K562 (cell line): ENCODE results near the gene TP53BP1. TPM values are rescaled to one million over a fixed set of nuclear protein-coding genes. Genes with fewer than 3 reads are reported as not detected.

Source experiments
- ARID2 ChIP-seq: fragments of 450-650 bp; IDR thresholded peaks from 2 replicates; pipeline ENCODE4 v1.6.1; 2017; ENCODE audit warnings: antibody characterized with exemption, mild to moderate bottlenecking
- CHD2 ChIP-seq: IDR thresholded peaks from 2 replicates; pipeline ENCODE4 v1.6.1; 2011; ENCODE audit warnings: low read depth, low read length
- DNMT1 ChIP-seq: fragments of 450-650 bp; IDR thresholded peaks from 2 replicates; pipeline ENCODE4 v1.6.1; 2016; ENCODE audit warnings: antibody characterized with exemption, mild to moderate bottlenecking
- EWSR1 ChIP-seq: fragments of 450-650 bp; IDR thresholded peaks from 2 replicates; pipeline ENCODE4 v1.6.1; 2018; ENCODE audit warnings: borderline replicate concordance, mild to moderate bottlenecking, low read depth, moderate library complexity; ENCODE audit not compliant: partially characterized antibody
- FUS ChIP-seq: fragments of 200-400 bp; formaldehyde crosslinking; optimal IDR thresholded peaks from 2 replicates; pipeline ENCODE3; 2017; ENCODE audit warnings: low read depth, low read length
- MCM7 ChIP-seq, 2 experiments: fragments of 450-650 bp; IDR thresholded peaks; 2 replicates each; pipeline ENCODE4 v1.6.1; 2016 to 2018
- MED1 ChIP-seq: sonication (generic); formaldehyde crosslinking; IDR thresholded peaks from 2 replicates; pipeline ENCODE4 v1.8.1; 2023; ENCODE audit warnings: missing genetic modification reagents, borderline replicate concordance
- MXI1 ChIP-seq: IDR thresholded peaks from 2 replicates; pipeline ENCODE4 v1.6.1; 2011; ENCODE audit warnings: low read depth, mild to moderate bottlenecking, improper control_type of control experiment, low read length
- NEUROD1 ChIP-seq: fragments of 150-350 bp; IDR thresholded peaks from 2 replicates; pipeline ENCODE4 v1.6.1; 2014; ENCODE audit warnings: borderline replicate concordance, low read length, low read depth; ENCODE audit not compliant: partially characterized antibody
- PHTF2 ChIP-seq: fragments of 250-450 bp; sonication (Bioruptor Pico); IDR thresholded peaks from 2 replicates; pipeline ENCODE4 v1.5.0; 2021; ENCODE audit warnings: mild to moderate bottlenecking
- PRPF4 ChIP-seq: fragments of 200-400 bp; formaldehyde crosslinking; IDR thresholded peaks from one replicate; pipeline ENCODE4 v1.6.1; 2017; ENCODE audit warnings: low read length, low read depth, mild to moderate bottlenecking; ENCODE audit not compliant: insufficient read depth, poor library complexity, severe bottlenecking
- RFX7 ChIP-seq: fragments of 250-450 bp; sonication (Bioruptor Pico); IDR thresholded peaks from 2 replicates; pipeline ENCODE4 v1.5.1; 2021; ENCODE audit warnings: mild to moderate bottlenecking
- ZC3H8 ChIP-seq: fragments of 450-650 bp; IDR thresholded peaks from 2 replicates; pipeline ENCODE4 v1.6.1; 2017
- ZNF143 ChIP-seq: sonication (generic); formaldehyde crosslinking; IDR thresholded peaks from 2 replicates; pipeline ENCODE4 v1.9.0; 2022; ENCODE audit warnings: mild to moderate bottlenecking, missing genetic modification reagents
- ZNF184 ChIP-seq: sonication (generic); formaldehyde crosslinking; IDR thresholded peaks from 2 replicates; pipeline ENCODE4 v1.5.0; 2020; ENCODE audit warnings: missing genetic modification reagents
- ZNF263 ChIP-seq: sonication (generic); formaldehyde crosslinking; IDR thresholded peaks from 2 replicates; pipeline ENCODE4 v1.8.0; 2022; ENCODE audit warnings: mild to moderate bottlenecking, missing genetic modification reagents, borderline replicate concordance
- ZNF354B ChIP-seq: fragments of 250-450 bp; sonication (Bioruptor Pico); IDR thresholded peaks from 2 replicates; pipeline ENCODE4 v1.4.0; 2020
- ZNF431 ChIP-seq: sonication (generic); formaldehyde crosslinking; IDR thresholded peaks from 2 replicates; pipeline ENCODE4 v1.8.0; 2022; ENCODE audit warnings: mild to moderate bottlenecking, missing genetic modification reagents
- ZNF507 ChIP-seq: conservative IDR thresholded peaks from 2 replicates; pipeline ENCODE4 v1.6.1; 2017; ENCODE audit warnings: missing genetic modification characterization, missing compliant biosample characterization
- polyA plus RNA-seq, 8 experiments: library from polyadenylated mRNA; depleted of rRNA in 4 of 8; stranded (reverse) in 5 of 8; unstranded in 3 of 8; fragments of >200 nt; fragmentation: Nextera tagmentation in 2 of 8; fragmentation: Illumina TruSeq in 1 of 8; extraction: Ambion mirVana in 2 of 8; extraction: Trizol in 1 of 8; gene quantifications; 2 replicates each; pipeline versions ENCODE4 v1.2.1 to v1.2.3, GENCODE V29; 2011 to 2014; ENCODE audit warnings: inconsistent platforms in 1 of 8, missing spikeins in 1 of 8
- total RNA-seq, 7 experiments: library from RNA; depleted of rRNA in 6 of 7; stranded (reverse); fragments of >200 nt in 6 of 7; fragmentation: Illumina TruSeq in 2 of 7; extraction: Trizol in 2 of 7; gene quantifications; 2 replicates each; pipeline versions ENCODE4 v1.2.1 to v1.2.3, GENCODE V29; 2011 to 2021; ENCODE audit warnings: low replicate concordance in 1 of 7
- TF ChIP-seq, protein P1 (sequence below): fragments of 450-650 bp; IDR thresholded peaks from 2 replicates; pipeline ENCODE4 v1.6.1; 2016; ENCODE audit warnings: mild to moderate bottlenecking
- TF ChIP-seq, protein P2 (sequence below): fragments of 450-650 bp; formaldehyde crosslinking; IDR thresholded peaks from 2 replicates; pipeline ENCODE4 v1.4.0; 2022; ENCODE audit warnings: mild to moderate bottlenecking, moderate library complexity
- TF ChIP-seq, protein P3 (sequence below): fragments of 250-450 bp; sonication (Bioruptor Pico); IDR thresholded peaks from 2 replicates; pipeline ENCODE4 v1.8.0; 2022; ENCODE audit warnings: moderate library complexity, mild to moderate bottlenecking, inconsistent platforms
- TF ChIP-seq, protein P4 (sequence below): IDR thresholded peaks from 3 replicates; pipeline ENCODE4 v1.6.1; 2011; ENCODE audit warnings: borderline replicate concordance, mild to moderate bottlenecking; ENCODE audit not compliant: insufficient read length, insufficient read depth

Gene TP53BP1
- total and polyA plus RNA-seq, 9 of the 15 experiments (the other 6 are each of a cell fraction or from before 2014, with no cell fraction given) = 5.7 to 63.3 (median 30.9) TPM

GRCh38 chr15:43370975-43371974 is 121.7 kb downstream of the TP53BP1 start, which contains the start of the genes TUBGCP4 and ZSCAN29 (continued):
- TF ChIP-seq, protein P1, sequence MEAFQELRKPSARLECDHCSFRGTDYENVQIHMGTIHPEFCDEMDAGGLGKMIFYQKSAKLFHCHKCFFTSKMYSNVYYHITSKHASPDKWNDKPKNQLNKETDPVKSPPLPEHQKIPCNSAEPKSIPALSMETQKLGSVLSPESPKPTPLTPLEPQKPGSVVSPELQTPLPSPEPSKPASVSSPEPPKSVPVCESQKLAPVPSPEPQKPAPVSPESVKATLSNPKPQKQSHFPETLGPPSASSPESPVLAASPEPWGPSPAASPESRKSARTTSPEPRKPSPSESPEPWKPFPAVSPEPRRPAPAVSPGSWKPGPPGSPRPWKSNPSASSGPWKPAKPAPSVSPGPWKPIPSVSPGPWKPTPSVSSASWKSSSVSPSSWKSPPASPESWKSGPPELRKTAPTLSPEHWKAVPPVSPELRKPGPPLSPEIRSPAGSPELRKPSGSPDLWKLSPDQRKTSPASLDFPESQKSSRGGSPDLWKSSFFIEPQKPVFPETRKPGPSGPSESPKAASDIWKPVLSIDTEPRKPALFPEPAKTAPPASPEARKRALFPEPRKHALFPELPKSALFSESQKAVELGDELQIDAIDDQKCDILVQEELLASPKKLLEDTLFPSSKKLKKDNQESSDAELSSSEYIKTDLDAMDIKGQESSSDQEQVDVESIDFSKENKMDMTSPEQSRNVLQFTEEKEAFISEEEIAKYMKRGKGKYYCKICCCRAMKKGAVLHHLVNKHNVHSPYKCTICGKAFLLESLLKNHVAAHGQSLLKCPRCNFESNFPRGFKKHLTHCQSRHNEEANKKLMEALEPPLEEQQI = 0 out of 2 replicates have a peak, but pooled peaks have one; percentile 48
- TF ChIP-seq ZNF507 (no peak), MXI1 (peak; percentile 45; the same call in 1 of the 2 replicates), ARID2 (no peak), RFX7 (CRISPR knock-in tag) (no peak), MED1 (CRISPR knock-in tag) (no peak), PRPF4 (no peak), MCM7 (IDR thresholded peaks at IDR 0.05) (no peak), ZNF184 (CRISPR knock-in tag) (no peak), ZNF354B (CRISPR knock-in tag) (no peak), ZNF431 (0 out of 2 replicates have a peak, but pooled peaks have one; percentile 53), FUS (no peak), PHTF2 (no peak), DNMT1 (no peak), NEUROD1 (no peak), CHD2 (no peak), EWSR1 (no peak), ZNF263 (CRISPR knock-in tag) (no peak), ZC3H8 (no peak), ZNF143 (CRISPR knock-in tag) (no peak)
- TF ChIP-seq, protein P2, sequence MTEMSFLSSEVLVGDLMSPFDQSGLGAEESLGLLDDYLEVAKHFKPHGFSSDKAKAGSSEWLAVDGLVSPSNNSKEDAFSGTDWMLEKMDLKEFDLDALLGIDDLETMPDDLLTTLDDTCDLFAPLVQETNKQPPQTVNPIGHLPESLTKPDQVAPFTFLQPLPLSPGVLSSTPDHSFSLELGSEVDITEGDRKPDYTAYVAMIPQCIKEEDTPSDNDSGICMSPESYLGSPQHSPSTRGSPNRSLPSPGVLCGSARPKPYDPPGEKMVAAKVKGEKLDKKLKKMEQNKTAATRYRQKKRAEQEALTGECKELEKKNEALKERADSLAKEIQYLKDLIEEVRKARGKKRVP (CRISPR knock-in tag) = no peak
- TF ChIP-seq, protein P3, sequence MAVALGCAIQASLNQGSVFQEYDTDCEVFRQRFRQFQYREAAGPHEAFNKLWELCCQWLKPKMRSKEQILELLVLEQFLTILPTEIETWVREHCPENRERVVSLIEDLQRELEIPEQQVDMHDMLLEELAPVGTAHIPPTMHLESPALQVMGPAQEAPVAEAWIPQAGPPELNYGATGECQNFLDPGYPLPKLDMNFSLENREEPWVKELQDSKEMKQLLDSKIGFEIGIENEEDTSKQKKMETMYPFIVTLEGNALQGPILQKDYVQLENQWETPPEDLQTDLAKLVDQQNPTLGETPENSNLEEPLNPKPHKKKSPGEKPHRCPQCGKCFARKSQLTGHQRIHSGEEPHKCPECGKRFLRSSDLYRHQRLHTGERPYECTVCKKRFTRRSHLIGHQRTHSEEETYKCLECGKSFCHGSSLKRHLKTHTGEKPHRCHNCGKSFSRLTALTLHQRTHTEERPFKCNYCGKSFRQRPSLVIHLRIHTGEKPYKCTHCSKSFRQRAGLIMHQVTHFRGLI (CRISPR knock-in tag) = no peak
- TF ChIP-seq, protein P4, sequence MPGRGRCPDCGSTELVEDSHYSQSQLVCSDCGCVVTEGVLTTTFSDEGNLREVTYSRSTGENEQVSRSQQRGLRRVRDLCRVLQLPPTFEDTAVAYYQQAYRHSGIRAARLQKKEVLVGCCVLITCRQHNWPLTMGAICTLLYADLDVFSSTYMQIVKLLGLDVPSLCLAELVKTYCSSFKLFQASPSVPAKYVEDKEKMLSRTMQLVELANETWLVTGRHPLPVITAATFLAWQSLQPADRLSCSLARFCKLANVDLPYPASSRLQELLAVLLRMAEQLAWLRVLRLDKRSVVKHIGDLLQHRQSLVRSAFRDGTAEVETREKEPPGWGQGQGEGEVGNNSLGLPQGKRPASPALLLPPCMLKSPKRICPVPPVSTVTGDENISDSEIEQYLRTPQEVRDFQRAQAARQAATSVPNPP = no peak
